ENCODE results near the gene COX6A1. TPM values are rescaled to one million over a fixed set of nuclear protein-coding genes. Genes with fewer than 3 reads are reported as not detected.

COX6A1 gene
- total and polyA plus RNA-seq, 2 of the 13 experiments (the other 11 are each of a cell fraction or from before 2014, with no cell fraction given) = 542 to 673 TPM

DNA sequence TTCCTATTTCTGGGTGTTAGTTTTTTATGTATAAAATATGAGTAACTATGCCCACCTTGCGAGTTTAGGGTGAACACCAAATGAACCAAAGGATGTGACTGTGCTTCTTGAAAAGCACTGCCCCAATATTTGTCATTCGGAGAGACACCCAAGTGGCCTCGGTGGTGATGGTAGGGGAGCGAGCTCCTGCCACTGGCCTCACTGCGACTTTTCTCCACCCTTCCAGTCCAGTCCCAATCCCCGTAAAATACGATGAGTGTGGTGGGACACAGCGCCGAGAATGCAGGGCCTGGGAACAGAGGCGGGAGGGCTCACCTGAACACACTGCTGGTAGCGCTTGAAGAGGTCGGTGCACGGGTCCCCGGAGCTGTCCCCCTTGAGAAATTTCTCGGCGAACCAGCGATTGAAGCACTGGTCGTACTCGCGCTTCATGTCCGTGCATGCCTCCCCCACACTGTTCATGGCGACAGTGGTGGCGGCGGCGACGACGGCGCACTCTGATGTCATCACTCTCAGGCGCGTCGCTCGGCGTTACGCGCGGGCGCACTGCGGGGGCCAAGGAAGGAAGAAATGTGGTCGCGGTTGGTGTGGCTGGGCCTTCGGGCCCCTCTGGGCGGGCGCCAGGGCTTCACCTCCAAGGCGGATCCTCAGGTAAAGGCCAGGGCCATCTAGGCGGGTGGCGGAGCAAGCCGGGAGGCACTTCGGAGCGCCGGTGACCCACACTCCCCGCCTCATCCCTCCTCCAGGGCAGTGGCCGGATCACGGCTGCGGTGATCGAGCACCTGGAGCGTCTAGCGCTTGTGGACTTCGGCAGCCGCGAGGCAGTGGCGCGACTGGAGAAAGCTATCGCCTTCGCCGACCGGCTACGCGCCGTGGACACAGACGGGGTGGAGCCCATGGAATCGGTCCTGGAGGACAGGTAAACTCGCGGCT is 8.3 kb downstream of the COX6A1 start, which contains the start of the genes GATC and TRIAP1 (continued):
- TF ChIP-seq AHDC1 (CRISPR knock-in tag; IDR thresholded peaks at IDR 0.05; ENCODE audit: borderline replicate concordance) = peak; percentile 56; the same call in 1 of the 2 replicates
- peak; percentile 96 for TF ChIP-seq IRF2 (CRISPR knock-in tag; IDR thresholded peaks at IDR 0.05)
- 0 out of 2 replicates have a peak, but pooled peaks have one; percentile 38 for TF ChIP-seq ARID2 (CRISPR knock-in tag; IDR thresholded peaks at IDR 0.05; ENCODE audit: borderline replicate concordance)
- peak; percentile 89 for TF ChIP-seq GATA4 (IDR thresholded peaks at IDR 0.05; ENCODE audit: borderline replicate concordance, low read depth)
- TF ChIP-seq ZNF543 (CRISPR knock-in tag; IDR thresholded peaks at IDR 0.05) = peak; percentile 76
- peak; percentile 93 for TF ChIP-seq ZNF687 (CRISPR knock-in tag; IDR thresholded peaks at IDR 0.05)
- 0 out of 2 replicates have a peak, but pooled peaks have one; percentile 73 for TF ChIP-seq ZNF256 (CRISPR knock-in tag; conservative IDR thresholded peaks at IDR 0.05)
- TF ChIP-seq ZSCAN25 (CRISPR knock-in tag; IDR thresholded peaks at IDR 0.05) = peak; percentile 88
- TF ChIP-seq HMGXB3 (CRISPR knock-in tag; IDR thresholded peaks at IDR 0.05; ENCODE audit: borderline replicate concordance) = peak; percentile 88
- TF ChIP-seq ZNF572 (CRISPR knock-in tag; IDR thresholded peaks at IDR 0.05) = no peak
- TF ChIP-seq SMAD1 (CRISPR knock-in tag; IDR thresholded peaks at IDR 0.05; ENCODE audit: borderline replicate concordance, low read depth) = peak; percentile 79; the same call in 1 of the 2 replicates
- peak; percentile 76 for TF ChIP-seq ZNF607 (CRISPR knock-in tag; IDR thresholded peaks at IDR 0.05; ENCODE audit: borderline replicate concordance)
- peak; percentile 39; the same call in 1 of the 2 replicates for TF ChIP-seq HMG20A (CRISPR knock-in tag; IDR thresholded peaks at IDR 0.05; ENCODE audit: borderline replicate concordance)

Data from HepG2 (cell line).